ENCODE results near the gene RTKN. TPM values are rescaled to one million over a fixed set of nuclear protein-coding genes. Genes with fewer than 3 reads are reported as not detected.

RTKN gene
- total and polyA plus RNA-seq, 9 of the 15 experiments (the other 6 are each of a cell fraction or from before 2014, with no cell fraction given) = 0.14 to 6.9 (median 3.6) TPM

GRCh38 chr2:74391580-74392448 lies 49.9 kb downstream of the RTKN start (continued):
- 0 out of 2 replicates have a peak, but pooled peaks have one; percentile 25 for TF ChIP-seq CXXC5 (CRISPR knock-in tag; IDR thresholded peaks at IDR 0.05)
- peak; percentile 82 to 99 (median 99) for TF ChIP-seq CTCF (IDR thresholded peaks at IDR 0.05 in 2 of 3, conservative IDR thresholded peaks at IDR 0.05 in 1 of 3; ENCODE audit: insufficient read depth in 2 of 3, low read depth in 1 of 3, low read length in 3 of 3)
- no peak for TF ChIP-seq COPS2 (conservative IDR thresholded peaks at IDR 0.05)
- TF ChIP-seq AFF4 (CRISPR knock-in tag; IDR thresholded peaks at IDR 0.05) = peak; percentile 25; the same call in 1 of the 2 replicates
- no peak for TF ChIP-seq TSHZ1 (CRISPR knock-in tag; IDR thresholded peaks at IDR 0.05)
- no peak for TF ChIP-seq ATF2 (CRISPR knock-in tag; IDR thresholded peaks at IDR 0.05)
- no peak for TF ChIP-seq UBTF (IDR thresholded peaks at IDR 0.05; ENCODE audit: borderline replicate concordance in 1 of 2, low read depth in 2 of 2, low read length in 2 of 2)
- peak; percentile 92 to 94 for TF ChIP-seq NRF1 (conservative IDR thresholded peaks at IDR 0.05 in 1 of 2, IDR thresholded peaks at IDR 0.05 in 1 of 2)
- TF ChIP-seq MAZ (CRISPR knock-in tag; conservative IDR thresholded peaks at IDR 0.05 in 1 of 2, IDR thresholded peaks at IDR 0.05 in 1 of 2) = peak; percentile 58 to 88; a peak in 3 of 4 replicates
- TF ChIP-seq HDAC6 (IDR thresholded peaks at IDR 0.05; ENCODE audit: low read depth, low read length) = no peak
- TF ChIP-seq XRCC5 (IDR thresholded peaks at IDR 0.05; ENCODE audit: low read depth, low read length) = peak; percentile 95

Measured in K562 (cell line).